WTC11 (cell line): ENCODE data around the gene THSD8. TPM values are rescaled to one million over a fixed set of nuclear protein-coding genes. Genes with fewer than 3 reads are reported as not detected.

Experiments used
- ATF2 ChIP-seq: sonication (generic); formaldehyde crosslinking; IDR thresholded peaks from 2 replicates; pipeline ENCODE4 v1.8.1; 2022; ENCODE audit warnings: low read depth, missing genetic modification reagents, borderline replicate concordance
- CTCF ChIP-seq: fragments of 200-600 bp; IDR thresholded peaks from 2 replicates; pipeline ENCODE4 v1.8.0; 2022; ENCODE audit warnings: antibody characterized with exemption
- ELF4 ChIP-seq: sonication (generic); formaldehyde crosslinking; IDR thresholded peaks from 2 replicates; pipeline ENCODE4 v1.8.1; 2022; ENCODE audit warnings: low read depth, mild to moderate bottlenecking, moderate library complexity, missing genetic modification reagents
- EMX1 ChIP-seq: fragments of 250-450 bp; sonication (Bioruptor Pico); IDR thresholded peaks from 2 replicates; pipeline ENCODE4 v1.8.0; 2021; ENCODE audit warnings: mild to moderate bottlenecking
- ETV6 ChIP-seq: sonication (generic); formaldehyde crosslinking; IDR thresholded peaks from 2 replicates; pipeline ENCODE4 v1.8.1; 2022; ENCODE audit warnings: mild to moderate bottlenecking, missing genetic modification reagents
- FOXK1 ChIP-seq: sonication (generic); formaldehyde crosslinking; IDR thresholded peaks from 2 replicates; pipeline ENCODE4 v1.8.0; 2022; ENCODE audit warnings: mild to moderate bottlenecking, moderate library complexity, missing genetic modification reagents
- FOXP4 ChIP-seq: sonication (generic); formaldehyde crosslinking; IDR thresholded peaks from 2 replicates; pipeline ENCODE4 v1.8.0; 2022; ENCODE audit warnings: mild to moderate bottlenecking, missing genetic modification reagents
- GRHL2 ChIP-seq: fragments of 250-450 bp; sonication (Bioruptor Pico); IDR thresholded peaks from 2 replicates; pipeline ENCODE4 v1.8.0; 2022; ENCODE audit warnings: mild to moderate bottlenecking, moderate library complexity; ENCODE audit not compliant: insufficient replicate concordance, severe bottlenecking
- IRF1 ChIP-seq: sonication (generic); formaldehyde crosslinking; IDR thresholded peaks from 2 replicates; pipeline ENCODE4 v1.8.0; 2023; ENCODE audit warnings: missing genetic modification reagents
- JAZF1 ChIP-seq: fragments of 250-450 bp; sonication (Bioruptor Pico); IDR thresholded peaks from 2 replicates; pipeline ENCODE4 v1.9.0; 2021; ENCODE audit warnings: moderate library complexity, mild to moderate bottlenecking, inconsistent platforms
- MLX ChIP-seq: sonication (generic); formaldehyde crosslinking; IDR thresholded peaks from 2 replicates; pipeline ENCODE4 v1.8.1; 2023; ENCODE audit warnings: mild to moderate bottlenecking, missing genetic modification reagents, moderate library complexity
- MYBL2 ChIP-seq: sonication (generic); formaldehyde crosslinking; IDR thresholded peaks from 2 replicates; pipeline ENCODE4 v1.8.1; 2023; ENCODE audit warnings: mild to moderate bottlenecking, moderate library complexity, missing genetic modification reagents
- NFATC4 ChIP-seq: fragments of 250-450 bp; sonication (Bioruptor Pico); IDR thresholded peaks from 2 replicates; pipeline ENCODE4 v1.9.0; 2021; ENCODE audit warnings: mild to moderate bottlenecking
- NR3C1 ChIP-seq: sonication (generic); formaldehyde crosslinking; conservative IDR thresholded peaks from 2 replicates; pipeline ENCODE4 v1.8.1; 2023; ENCODE audit warnings: low read depth, mild to moderate bottlenecking, missing genetic modification reagents
- PRRX2 ChIP-seq: fragments of 250-450 bp; sonication (Bioruptor Pico); IDR thresholded peaks from 2 replicates; pipeline ENCODE4 v1.8.0; 2021; ENCODE audit warnings: mild to moderate bottlenecking
- STAT6 ChIP-seq: sonication (generic); formaldehyde crosslinking; conservative IDR thresholded peaks from 2 replicates; pipeline ENCODE4 v1.8.1; 2023; ENCODE audit warnings: mild to moderate bottlenecking, low read depth, missing genetic modification reagents, moderate library complexity
- TEAD1 ChIP-seq: sonication (generic); formaldehyde crosslinking; IDR thresholded peaks from 2 replicates; pipeline ENCODE4 v1.8.0; 2022; ENCODE audit warnings: mild to moderate bottlenecking, missing genetic modification reagents
- TP53 ChIP-seq: sonication (generic); formaldehyde crosslinking; IDR thresholded peaks from 2 replicates; pipeline ENCODE4 v1.8.1; 2023; ENCODE audit warnings: mild to moderate bottlenecking, missing genetic modification reagents
- USF1 ChIP-seq: sonication (generic); formaldehyde crosslinking; IDR thresholded peaks from 2 replicates; pipeline ENCODE4 v1.8.0; 2022; ENCODE audit warnings: mild to moderate bottlenecking, missing genetic modification reagents
- ZMAT4 ChIP-seq: fragments of 250-450 bp; sonication (Bioruptor Pico); IDR thresholded peaks from 2 replicates; pipeline ENCODE4 v1.9.0; 2021; ENCODE audit warnings: mild to moderate bottlenecking
- ZNF263 ChIP-seq: sonication (generic); formaldehyde crosslinking; IDR thresholded peaks from 2 replicates; pipeline ENCODE4 v1.8.1; 2022; ENCODE audit warnings: low read depth, mild to moderate bottlenecking, moderate library complexity, missing genetic modification reagents
- ZNF416 ChIP-seq: fragments of 250-450 bp; sonication (Bioruptor Pico); IDR thresholded peaks from 2 replicates; pipeline ENCODE4 v1.9.0; 2021; ENCODE audit warnings: mild to moderate bottlenecking, inconsistent platforms
- ZNF423 ChIP-seq: fragments of 250-450 bp; sonication (Bioruptor Pico); IDR thresholded peaks from 2 replicates; pipeline ENCODE4 v2.1.2; 2022; ENCODE audit warnings: mild to moderate bottlenecking, moderate library complexity
- ZNF671 ChIP-seq: fragments of 250-450 bp; sonication (Bioruptor Pico); IDR thresholded peaks from 2 replicates; pipeline ENCODE4 v1.8.0; 2021; ENCODE audit warnings: mild to moderate bottlenecking
- ZSCAN18 ChIP-seq: fragments of 250-450 bp; sonication (Bioruptor Pico); IDR thresholded peaks from 2 replicates; pipeline ENCODE4 v2.1.2; 2022; ENCODE audit warnings: mild to moderate bottlenecking, moderate library complexity
- total RNA-seq: library from RNA; stranded (reverse); gene quantifications from 3 replicates; pipeline ENCODE4 v1.2.3, GENCODE V29; 2021

The THSD8 gene
- total RNA-seq, 1 experiment from 2014 or later: 30.1 TPM

- TF ChIP-seq ZMAT4 (CRISPR knock-in tag) (no peak), FOXP4 (peak; percentile 63; the same call in 1 of the 2 replicates), TEAD1 (peak; percentile 78), FOXK1 (CRISPR knock-in tag) (peak; percentile 50; the same call in 1 of the 2 replicates), MLX (CRISPR knock-in tag) (no peak), EMX1 (CRISPR knock-in tag) (no peak), USF1 (CRISPR knock-in tag) (no peak; the same call in 1 of the 2 replicates), ETV6 (CRISPR knock-in tag) (peak; percentile 59; the same call in 1 of the 2 replicates), ZNF423 (CRISPR knock-in tag) (no peak), ZNF263 (CRISPR knock-in tag) (0 out of 2 replicates have a peak, but pooled peaks have one; percentile 36), ELF4 (0 out of 2 replicates have a peak, but pooled peaks have one; percentile 54), ATF2 (CRISPR knock-in tag) (no peak), JAZF1 (no peak), GRHL2 (CRISPR knock-in tag) (no peak), TP53 (CRISPR knock-in tag) (no peak; the same call in 1 of the 2 replicates), NR3C1 (CRISPR knock-in tag) (no peak), ZNF416 (no peak), PRRX2 (no peak), CTCF (no peak), NFATC4 (CRISPR knock-in tag) (no peak), IRF1 (peak; percentile 54; the same call in 1 of the 2 replicates), STAT6 (no peak), MYBL2 (CRISPR knock-in tag) (no peak), ZSCAN18 (CRISPR knock-in tag) (no peak), ZNF671 (CRISPR knock-in tag) (no peak)
Observed at GRCh38 chr19:12801466-12802266, at the start of gene THSD8, which contains the start of gene PRDX2 (continued).
